HepG2 (cell line): ENCODE data around the gene KIAA1755. TPM values are rescaled to one million over a fixed set of nuclear protein-coding genes. Genes with fewer than 3 reads are reported as not detected.

Source experiments
- CC2D1A ChIP-seq: sonication (generic); formaldehyde crosslinking; IDR thresholded peaks from 2 replicates; pipeline ENCODE4 v1.8.1; 2023; ENCODE audit warnings: mild to moderate bottlenecking, missing genetic modification reagents
- CEBPB ChIP-seq: IDR thresholded peaks from 2 replicates; pipeline ENCODE4 v1.6.1; 2011; ENCODE audit warnings: low read depth, low read length, improper control_type of control experiment, borderline replicate concordance
- ERF ChIP-seq: IDR thresholded peaks from 2 replicates; pipeline ENCODE4 v1.6.1; 2018; ENCODE audit warnings: missing biosample characterization, missing genetic modification reagents
- FIP1L1 ChIP-seq: fragments of 200-400 bp; formaldehyde crosslinking; IDR thresholded peaks from 2 replicates; pipeline ENCODE4 v1.6.1; 2018; ENCODE audit warnings: low read depth, mild to moderate bottlenecking, low read length, moderate library complexity, borderline replicate concordance; ENCODE audit not compliant: insufficient read depth
- FOXJ3 ChIP-seq: sonication (generic); formaldehyde crosslinking; IDR thresholded peaks from 2 replicates; pipeline ENCODE4 v1.4.0; 2020; ENCODE audit warnings: missing genetic modification reagents, mild to moderate bottlenecking, borderline replicate concordance
- FOXM1 ChIP-seq: sonication (generic); formaldehyde crosslinking; IDR thresholded peaks from 2 replicates; pipeline ENCODE4 v1.5.0; 2020; ENCODE audit warnings: missing genetic modification reagents
- HNF1B ChIP-seq: sonication (generic); formaldehyde crosslinking; IDR thresholded peaks from 2 replicates; pipeline ENCODE4 v1.5.1; 2020; ENCODE audit warnings: mild to moderate bottlenecking, moderate library complexity, missing genetic modification reagents
- HOXA5 ChIP-seq: sonication (generic); formaldehyde crosslinking; IDR thresholded peaks from 2 replicates; pipeline ENCODE4 v1.4.0; 2020; ENCODE audit warnings: missing genetic modification reagents
- KDM6A ChIP-seq: IDR thresholded peaks from 2 replicates; pipeline ENCODE4 v1.6.1; 2016; ENCODE audit warnings: low read depth
- POLR2A ChIP-seq, 2 experiments: IDR thresholded peaks; 2 replicates each; pipeline ENCODE4 v1.6.1; 2011; ENCODE audit warnings: low read depth in 2 of 2, low read length in 2 of 2, mild to moderate bottlenecking in 1 of 2, moderate library complexity in 1 of 2; ENCODE audit not compliant: insufficient read depth in 1 of 2
- RCOR2 ChIP-seq: IDR thresholded peaks from 2 replicates; pipeline ENCODE4 v1.6.1; 2016; ENCODE audit warnings: missing biosample characterization, missing genetic modification reagents
- RFXANK ChIP-seq: IDR thresholded peaks from 2 replicates; pipeline ENCODE4 v1.6.1; 2016
- SIX1 ChIP-seq: sonication (generic); formaldehyde crosslinking; IDR thresholded peaks from 2 replicates; pipeline ENCODE4 v1.4.0; 2020; ENCODE audit warnings: missing genetic modification reagents, borderline replicate concordance
- TMF1 ChIP-seq: sonication (generic); formaldehyde crosslinking; IDR thresholded peaks from 2 replicates; pipeline ENCODE4 v1.8.1; 2022; ENCODE audit warnings: low read depth, missing genetic modification reagents
- TSC22D2 ChIP-seq: sonication (generic); formaldehyde crosslinking; IDR thresholded peaks from 2 replicates; pipeline ENCODE4 v1.5.1; 2020; ENCODE audit warnings: missing genetic modification reagents, mild to moderate bottlenecking, borderline replicate concordance
- ZBED4 ChIP-seq: sonication (generic); formaldehyde crosslinking; IDR thresholded peaks from 2 replicates; pipeline ENCODE4 v1.4.0; 2020; ENCODE audit warnings: missing genetic modification reagents, borderline replicate concordance
- ZBTB7B ChIP-seq: sonication (generic); formaldehyde crosslinking; IDR thresholded peaks from 2 replicates; pipeline ENCODE4 v1.4.0; 2020; ENCODE audit warnings: missing genetic modification reagents
- ZNF205 ChIP-seq: IDR thresholded peaks from 2 replicates; pipeline ENCODE4 v1.6.1; 2018; ENCODE audit warnings: missing biosample characterization, missing genetic modification reagents
- ZNF337 ChIP-seq: sonication (generic); formaldehyde crosslinking; IDR thresholded peaks from 2 replicates; pipeline ENCODE4 v1.5.1; 2020; ENCODE audit warnings: missing genetic modification reagents, low read depth, mild to moderate bottlenecking, borderline replicate concordance
- ZNF431 ChIP-seq: sonication (generic); formaldehyde crosslinking; IDR thresholded peaks from 2 replicates; pipeline ENCODE4 v1.9.0; 2022; ENCODE audit warnings: missing genetic modification reagents, low read depth, mild to moderate bottlenecking, borderline replicate concordance
- ZNF460 ChIP-seq: sonication (generic); formaldehyde crosslinking; IDR thresholded peaks from 2 replicates; pipeline ENCODE4 v1.5.1; 2020; ENCODE audit warnings: missing genetic modification reagents, mild to moderate bottlenecking, borderline replicate concordance
- ZNF546 ChIP-seq: sonication (generic); formaldehyde crosslinking; conservative IDR thresholded peaks from 2 replicates; pipeline ENCODE4 v1.8.1; 2023; ENCODE audit warnings: mild to moderate bottlenecking, missing genetic modification reagents
- ZNF746 ChIP-seq: sonication (generic); formaldehyde crosslinking; IDR thresholded peaks from 2 replicates; pipeline ENCODE4 v1.8.0; 2022; ENCODE audit warnings: mild to moderate bottlenecking, missing genetic modification reagents
- ZNF780A ChIP-seq: sonication (generic); formaldehyde crosslinking; IDR thresholded peaks from 2 replicates; pipeline ENCODE4 v1.8.0; 2022; ENCODE audit warnings: mild to moderate bottlenecking, missing genetic modification reagents, moderate library complexity
- polyA plus RNA-seq, 8 experiments: library from polyadenylated mRNA; depleted of rRNA in 3 of 8; stranded (reverse) in 7 of 8; unstranded in 1 of 8; fragments of >200 nt; fragmentation: Illumina TruSeq in 4 of 8; extraction: Trizol in 4 of 8; gene quantifications; 2 replicates each; pipeline versions ENCODE4 v1.2.1 to v1.2.3, GENCODE V29; 2011 to 2016; ENCODE audit warnings: low read depth in 4 of 8, missing spikeins in 1 of 8, mixed read lengths in 1 of 8; ENCODE audit not compliant: insufficient read depth in 1 of 8
- total RNA-seq, 5 experiments: library from RNA; depleted of rRNA; stranded (reverse); fragments of >200 nt; fragmentation: Illumina TruSeq; extraction: Trizol; gene quantifications; 2 replicates each; pipeline ENCODE4 v1.2.3, GENCODE V29; 2016; ENCODE audit warnings: low read depth in 1 of 5
- TF ChIP-seq, protein P1 (sequence below): sonication (generic); formaldehyde crosslinking; IDR thresholded peaks from 2 replicates; pipeline ENCODE4 v1.9.0; 2021; ENCODE audit warnings: missing genetic modification reagents, mild to moderate bottlenecking, borderline replicate concordance

KIAA1755 gene
- total and polyA plus RNA-seq, 2 of the 13 experiments (the other 11 are each of a cell fraction or from before 2014, with no cell fraction given): 0.04 TPM; not detected in 1

GRCh38 chr20:38173237-38174156, 87.0 kb downstream of the KIAA1755 start (continued):
- TF ChIP-seq HNF1B (CRISPR knock-in tag) (no peak), ZNF546 (CRISPR knock-in tag) (no peak), FOXJ3 (CRISPR knock-in tag) (no peak), ERF (CRISPR knock-in tag) (no peak), ZBTB7B (CRISPR knock-in tag) (0 out of 2 replicates have a peak, but pooled peaks have one; percentile 20), TMF1 (CRISPR knock-in tag) (no peak), ZNF337 (CRISPR knock-in tag) (no peak), CC2D1A (CRISPR knock-in tag) (no peak), KDM6A (CRISPR knock-in tag) (no peak), CEBPB (no peak), FIP1L1 (no peak), TSC22D2 (peak; percentile 32; the same call in 1 of the 2 replicates), SIX1 (no peak), ZNF780A (CRISPR knock-in tag) (no peak), ZBED4 (no peak), RCOR2 (CRISPR knock-in tag) (peak; percentile 81), ZNF460 (CRISPR knock-in tag) (no peak), ZNF746 (CRISPR knock-in tag) (0 out of 2 replicates have a peak, but pooled peaks have one; percentile 36), HOXA5 (CRISPR knock-in tag) (no peak), ZNF205 (CRISPR knock-in tag) (peak; percentile 54; the same call in 1 of the 2 replicates), RFXANK (CRISPR knock-in tag) (no peak), ZNF431 (CRISPR knock-in tag) (no peak), FOXM1 (CRISPR knock-in tag) (no peak), POLR2A (IDR thresholded peaks at IDR 0.05; ENCODE audit: insufficient read depth in 1 of 2, low read depth in 2 of 2, low read length in 2 of 2) (no peak)
- TF ChIP-seq, protein P1, sequence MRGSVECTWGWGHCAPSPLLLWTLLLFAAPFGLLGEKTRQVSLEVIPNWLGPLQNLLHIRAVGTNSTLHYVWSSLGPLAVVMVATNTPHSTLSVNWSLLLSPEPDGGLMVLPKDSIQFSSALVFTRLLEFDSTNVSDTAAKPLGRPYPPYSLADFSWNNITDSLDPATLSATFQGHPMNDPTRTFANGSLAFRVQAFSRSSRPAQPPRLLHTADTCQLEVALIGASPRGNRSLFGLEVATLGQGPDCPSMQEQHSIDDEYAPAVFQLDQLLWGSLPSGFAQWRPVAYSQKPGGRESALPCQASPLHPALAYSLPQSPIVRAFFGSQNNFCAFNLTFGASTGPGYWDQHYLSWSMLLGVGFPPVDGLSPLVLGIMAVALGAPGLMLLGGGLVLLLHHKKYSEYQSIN (CRISPR knock-in tag): no peak
